HEK293 (cell line): ENCODE measurements around the gene ANKRD11.

Experiments
- CTCF ChIA-PET: fragments of 350-600 bp; formaldehyde crosslinking; extraction: SDS; loops from one replicate; lab custom pipeline; 2021; ENCODE audit warnings: antibody characterized with exemption; lab: Yijun Ruan, JAX
- POLR2A ChIA-PET: fragments of 300-600 bp; formaldehyde crosslinking; extraction: SDS; loops from one replicate; lab custom pipeline; 2020; ENCODE audit warnings: antibody characterized with exemption, inconsistent platforms; lab: Yijun Ruan, JAX
- H3K27ac ChIP-seq: fragments of 200-500 bp; sonication (Bioruptor generic); 2 replicates; pipeline ENCODE4 v1.5.1; 2014; ENCODE audit warnings: low read depth, low read length, control low read depth, inconsistent platforms; ENCODE audit errors: extremely low read depth
- H3K36me3 ChIP-seq, 2 experiments: fragments of 200-500 bp in 1 of 2; sonication (Bioruptor generic) in 1 of 2; 1 replicate in 1 of 2; 2 replicates in 1 of 2; pipeline ENCODE4 v1.5.1; 2014 to 2017; ENCODE audit warnings: inconsistent platforms in 2 of 2, low read length in 2 of 2; ENCODE audit not compliant: control insufficient read depth in 2 of 2, insufficient read depth in 1 of 2
- H3K4me1 ChIP-seq: fragments of 200-500 bp; sonication (Bioruptor generic); 2 replicates; pipeline ENCODE4 v1.5.1; 2014; ENCODE audit warnings: mild to moderate bottlenecking, low read length, inconsistent platforms; ENCODE audit not compliant: control insufficient read depth, insufficient read depth
- H3K4me3 ChIP-seq: 2 replicates; pipeline ENCODE4 v1.5.1; 2011; ENCODE audit warnings: low read depth, mild to moderate bottlenecking, control low read depth, low read length, moderate library complexity
- H3K9me3 ChIP-seq: fragments of 200-500 bp; sonication (Bioruptor generic); 2 replicates; pipeline ENCODE4 v1.5.1; 2014; ENCODE audit warnings: low read depth, low read length, inconsistent platforms; ENCODE audit not compliant: control insufficient read depth, insufficient read depth
- MYNN ChIP-seq: fragments of 450-650 bp; formaldehyde crosslinking; IDR thresholded peaks from 2 replicates; pipeline ENCODE4 v1.5.1; 2016; ENCODE audit warnings: missing biosample characterization, missing genetic modification characterization, borderline replicate concordance
- PRDM10 ChIP-seq: fragments of 450-650 bp; formaldehyde crosslinking; IDR thresholded peaks from 2 replicates; pipeline ENCODE4 v1.5.1; 2016; ENCODE audit warnings: missing biosample characterization, missing genetic modification characterization
- ZBTB17 ChIP-seq: fragments of 450-650 bp; formaldehyde crosslinking; IDR thresholded peaks from 2 replicates; pipeline ENCODE4 v1.5.1; 2016; ENCODE audit warnings: missing biosample characterization, missing genetic modification characterization
- ZNF221 ChIP-seq: fragments of 450-650 bp; formaldehyde crosslinking; IDR thresholded peaks from 2 replicates; pipeline ENCODE4 v1.5.1; 2017; ENCODE audit warnings: missing biosample characterization, missing genetic modification characterization, borderline replicate concordance
- ZNF274 ChIP-seq, 2 experiments: fragments of 200-500 bp in 1 of 2; fragments of 450-650 bp in 1 of 2; sonication (Bioruptor generic) in 1 of 2; formaldehyde crosslinking in 1 of 2; IDR thresholded peaks; 2 replicates each; pipeline versions ENCODE4 v1.5.1 to v1.6.1; 2014 to 2016; ENCODE audit warnings: borderline replicate concordance in 1 of 2, inconsistent platforms in 1 of 2, low read length in 1 of 2, missing biosample characterization in 1 of 2, missing genetic modification characterization in 1 of 2
- ZNF280C ChIP-seq: fragments of 450-650 bp; formaldehyde crosslinking; IDR thresholded peaks from 2 replicates; pipeline ENCODE4 v1.5.1; 2016; ENCODE audit warnings: missing biosample characterization, missing genetic modification characterization
- ZNF335 ChIP-seq: fragments of 450-650 bp; formaldehyde crosslinking; conservative IDR thresholded peaks from 2 replicates; pipeline ENCODE4 v1.5.1; 2016; ENCODE audit warnings: missing biosample characterization, missing genetic modification characterization
- ZNF366 ChIP-seq: fragments of 450-650 bp; formaldehyde crosslinking; conservative IDR thresholded peaks from 2 replicates; pipeline ENCODE4 v1.5.1; 2016; ENCODE audit warnings: missing biosample characterization, missing genetic modification characterization
- ZNF404 ChIP-seq: fragments of 450-650 bp; formaldehyde crosslinking; IDR thresholded peaks from 2 replicates; pipeline ENCODE4 v1.5.1; 2017; ENCODE audit warnings: missing biosample characterization, missing genetic modification characterization
- ZNF416 ChIP-seq: fragments of 450-650 bp; formaldehyde crosslinking; IDR thresholded peaks from 2 replicates; pipeline ENCODE4 v1.5.1; 2016; ENCODE audit warnings: missing biosample characterization, missing genetic modification characterization
- ZNF548 ChIP-seq: fragments of 450-650 bp; formaldehyde crosslinking; IDR thresholded peaks from 2 replicates; pipeline ENCODE4 v1.5.1; 2016; ENCODE audit warnings: missing biosample characterization, missing genetic modification characterization
- ZNF677 ChIP-seq: fragments of 450-650 bp; IDR thresholded peaks from 2 replicates; pipeline ENCODE4 v1.5.0; 2018; ENCODE audit warnings: missing biosample characterization, mild to moderate bottlenecking, missing genetic modification characterization, moderate library complexity
- ZNF76 ChIP-seq: fragments of 450-650 bp; formaldehyde crosslinking; IDR thresholded peaks from 2 replicates; pipeline ENCODE4; 2016; ENCODE audit warnings: low read depth, missing biosample characterization, missing genetic modification characterization, borderline replicate concordance
- ZNF777 ChIP-seq: fragments of 450-650 bp; formaldehyde crosslinking; IDR thresholded peaks from 2 replicates; pipeline ENCODE4 v1.5.1; 2017; ENCODE audit warnings: missing biosample characterization, missing genetic modification characterization, borderline replicate concordance
- ZNF785 ChIP-seq: fragments of 450-650 bp; formaldehyde crosslinking; IDR thresholded peaks from 2 replicates; pipeline ENCODE4 v1.5.1; 2016; ENCODE audit warnings: missing biosample characterization, missing genetic modification characterization
- ZNF791 ChIP-seq: fragments of 450-650 bp; formaldehyde crosslinking; IDR thresholded peaks from 2 replicates; pipeline ENCODE4 v1.5.1; 2016; ENCODE audit warnings: missing biosample characterization, missing genetic modification characterization
- ZNF837 ChIP-seq: fragments of 450-650 bp; formaldehyde crosslinking; IDR thresholded peaks from 2 replicates; pipeline ENCODE4 v1.5.1; 2016; ENCODE audit warnings: missing biosample characterization, missing genetic modification characterization
- ZSCAN23 ChIP-seq: fragments of 450-650 bp; formaldehyde crosslinking; IDR thresholded peaks from 2 replicates; pipeline ENCODE4 v1.5.1; 2016; ENCODE audit warnings: missing biosample characterization, missing genetic modification characterization
- TF ChIP-seq, protein P1 (sequence below): sonication (generic); formaldehyde crosslinking; IDR thresholded peaks from 2 replicates; pipeline ENCODE4 v1.8.1; 2022; ENCODE audit warnings: mild to moderate bottlenecking, moderate library complexity, missing genetic modification reagents
- TF ChIP-seq, protein P2 (sequence below): fragments of 450-650 bp; formaldehyde crosslinking; IDR thresholded peaks from 2 replicates; pipeline ENCODE4 v1.5.1; 2017; ENCODE audit warnings: missing biosample characterization, missing genetic modification characterization

ANKRD11 gene

DNA sequence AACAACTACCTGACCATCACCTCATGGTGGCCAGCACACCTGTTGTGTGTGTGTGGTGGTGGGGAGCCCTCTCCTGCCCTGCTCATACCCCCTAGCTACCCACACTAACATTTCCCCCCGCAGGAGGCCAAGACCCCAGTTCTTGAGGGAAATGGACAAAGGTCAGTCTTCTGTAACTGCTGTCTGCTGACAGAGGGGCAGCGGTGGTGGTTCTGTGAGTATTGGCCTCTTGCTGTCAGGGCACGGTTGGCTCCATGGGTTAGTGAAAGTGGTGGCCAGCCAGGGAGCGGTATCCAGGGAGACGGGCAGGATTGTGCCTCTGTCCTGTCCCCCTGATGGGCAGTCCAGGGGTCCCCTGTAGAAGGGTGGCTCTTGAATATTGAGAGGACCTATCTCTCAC lies 246.7 kb downstream of the ANKRD11 start:
- H3K9me3 ChIP-seq, result no peaks in the 10 kb centered on the region
- H3K4me1 ChIP-seq, result peaks cover 2% of the 10 kb centered on the region; the same call in 1 of the 2 replicates
- ChIA-PET POLR2A (no interaction called here), CTCF (no interaction called here)
- H3K36me3 ChIP-seq, result no peaks in the 10 kb centered on the region
- H3K27ac ChIP-seq, result no peak overlapping the region
- no peak for TF ChIP-seq ZNF335
- TF ChIP-seq PRDM10 (tag by site-specific recombination), result no peak
- no peak for TF ChIP-seq ZBTB17 (tag by site-specific recombination)
- no peak for TF ChIP-seq ZNF785
- no peak for TF ChIP-seq ZNF404 (tag by site-specific recombination)
- TF ChIP-seq ZNF677, result no peak
- TF ChIP-seq ZNF416, result no peak
- no peak for TF ChIP-seq MYNN (tag by site-specific recombination)
- TF ChIP-seq, protein P1, sequence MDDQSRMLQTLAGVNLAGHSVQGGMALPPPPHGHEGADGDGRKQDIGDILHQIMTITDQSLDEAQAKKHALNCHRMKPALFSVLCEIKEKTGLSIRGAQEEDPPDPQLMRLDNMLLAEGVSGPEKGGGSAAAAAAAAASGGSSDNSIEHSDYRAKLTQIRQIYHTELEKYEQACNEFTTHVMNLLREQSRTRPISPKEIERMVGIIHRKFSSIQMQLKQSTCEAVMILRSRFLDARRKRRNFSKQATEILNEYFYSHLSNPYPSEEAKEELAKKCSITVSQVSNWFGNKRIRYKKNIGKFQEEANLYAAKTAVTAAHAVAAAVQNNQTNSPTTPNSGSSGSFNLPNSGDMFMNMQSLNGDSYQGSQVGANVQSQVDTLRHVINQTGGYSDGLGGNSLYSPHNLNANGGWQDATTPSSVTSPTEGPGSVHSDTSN, result no peak
- no peak for TF ChIP-seq ZNF221 (tag by site-specific recombination)
- no peak for TF ChIP-seq ZNF777
- TF ChIP-seq ZNF280C (tag by site-specific recombination), result no peak
- TF ChIP-seq, protein P2, sequence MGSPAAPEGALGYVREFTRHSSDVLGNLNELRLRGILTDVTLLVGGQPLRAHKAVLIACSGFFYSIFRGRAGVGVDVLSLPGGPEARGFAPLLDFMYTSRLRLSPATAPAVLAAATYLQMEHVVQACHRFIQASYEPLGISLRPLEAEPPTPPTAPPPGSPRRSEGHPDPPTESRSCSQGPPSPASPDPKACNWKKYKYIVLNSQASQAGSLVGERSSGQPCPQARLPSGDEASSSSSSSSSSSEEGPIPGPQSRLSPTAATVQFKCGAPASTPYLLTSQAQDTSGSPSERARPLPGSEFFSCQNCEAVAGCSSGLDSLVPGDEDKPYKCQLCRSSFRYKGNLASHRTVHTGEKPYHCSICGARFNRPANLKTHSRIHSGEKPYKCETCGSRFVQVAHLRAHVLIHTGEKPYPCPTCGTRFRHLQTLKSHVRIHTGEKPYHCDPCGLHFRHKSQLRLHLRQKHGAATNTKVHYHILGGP (tag by site-specific recombination), result no peak
- TF ChIP-seq ZNF837 (tag by site-specific recombination), result no peak
- no peak for TF ChIP-seq ZNF274 (IDR thresholded peaks at IDR 0.05; ENCODE audit: low read length)
- no peak for TF ChIP-seq ZNF274 (tag by site-specific recombination; IDR thresholded peaks at IDR 0.05; ENCODE audit: borderline replicate concordance)
- no peak for TF ChIP-seq ZNF791 (tag by site-specific recombination)
- no peak for TF ChIP-seq ZNF548
- TF ChIP-seq ZNF366 (tag by site-specific recombination), result no peak
- no peak for TF ChIP-seq ZNF76 (tag by site-specific recombination)
- TF ChIP-seq ZSCAN23 (tag by site-specific recombination), result no peak
- TF ChIP-seq, all 188 proteins: peak for 0
- no peak overlapping the region for H3K4me3 ChIP-seq
